Stimulated activated CD8-positive, alpha-beta memory T cell treated with anti-CD3 and anti-CD28 coated beads, Interleukin-7, amount 100 ng/mL, for 48 hours (primary cell): ENCODE measurements around the gene HACE1.
"Not testable (repeated sequence)": the region's sequence is repeated elsewhere in the genome, so short reads cannot be mapped to it uniquely, and the experiment has no call there.

Experiments
- DNase-seq, 2 donors: peaks; one replicate each; pipeline ENCODE4 v3.0.0-alpha.2; 2020; ENCODE audit warnings: low read depth in 1 of 2; ENCODE audit errors: extremely low read depth in 1 of 2

HACE1 gene

GRCh38 chr6:104835782-104836181 is 23.9 kb downstream of the HACE1 start:
- no peak for DNase-seq

DNA sequence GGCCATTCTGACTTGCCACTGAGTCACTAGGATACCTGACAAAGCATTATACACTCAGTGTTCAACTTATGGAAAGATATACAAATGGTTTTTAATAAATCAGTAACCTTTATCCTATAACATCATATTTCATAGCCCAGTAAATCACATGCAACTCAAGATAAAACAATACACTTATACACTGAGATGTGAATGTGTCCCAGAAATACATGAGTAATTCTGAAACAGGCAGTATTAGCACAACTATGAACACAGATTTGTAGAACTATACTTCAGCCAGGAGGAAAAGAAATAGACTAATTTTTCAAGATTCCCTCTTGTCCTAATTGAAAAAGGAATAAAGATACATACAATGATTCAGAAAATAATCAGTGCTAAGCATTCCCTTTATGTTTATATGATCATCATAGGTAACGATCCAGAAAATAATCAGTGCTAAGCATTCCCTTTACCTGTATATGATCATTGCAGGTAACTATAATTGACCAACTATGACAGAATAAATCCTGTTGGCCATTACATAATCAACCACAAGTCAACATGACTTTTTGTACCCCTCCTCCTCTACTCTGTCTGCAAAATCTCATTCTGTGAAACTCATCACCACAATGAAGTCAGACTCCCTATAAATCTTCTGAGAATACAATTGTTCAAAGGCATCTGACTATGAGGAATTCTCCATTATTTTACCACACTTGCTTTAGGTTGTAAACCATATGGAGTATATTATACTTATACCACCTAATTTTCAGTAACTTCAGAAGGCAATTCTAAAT is 30.3 kb downstream of the HACE1 start:
- DNase-seq: no peak

DNA sequence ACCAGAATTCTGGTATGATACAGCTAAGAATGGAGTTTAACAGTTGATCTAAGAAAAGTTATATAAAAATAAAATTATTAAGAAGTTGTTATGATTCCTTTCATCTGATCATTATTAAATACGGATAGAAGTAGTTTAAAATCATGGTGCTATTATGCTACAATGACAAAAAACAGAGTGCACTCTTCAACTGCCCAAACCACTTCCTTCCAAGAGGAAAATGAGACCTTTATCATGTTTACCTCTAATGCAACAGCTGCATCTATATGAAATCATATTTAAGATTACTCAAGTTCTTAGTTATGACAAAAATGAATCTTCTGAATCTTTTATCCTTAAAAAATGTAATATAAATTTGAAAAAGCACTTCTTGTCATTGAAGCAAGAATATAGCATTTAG is 31.2 kb downstream of the HACE1 start:
- no peak for DNase-seq

GRCh38 chr6:104820820-104821219 is 38.9 kb downstream of the HACE1 start:
- DNase-seq: not testable (repeated sequence)

GRCh38 chr6:104816125-104816524 is 43.6 kb downstream of the HACE1 start:
- no peak for DNase-seq

DNA sequence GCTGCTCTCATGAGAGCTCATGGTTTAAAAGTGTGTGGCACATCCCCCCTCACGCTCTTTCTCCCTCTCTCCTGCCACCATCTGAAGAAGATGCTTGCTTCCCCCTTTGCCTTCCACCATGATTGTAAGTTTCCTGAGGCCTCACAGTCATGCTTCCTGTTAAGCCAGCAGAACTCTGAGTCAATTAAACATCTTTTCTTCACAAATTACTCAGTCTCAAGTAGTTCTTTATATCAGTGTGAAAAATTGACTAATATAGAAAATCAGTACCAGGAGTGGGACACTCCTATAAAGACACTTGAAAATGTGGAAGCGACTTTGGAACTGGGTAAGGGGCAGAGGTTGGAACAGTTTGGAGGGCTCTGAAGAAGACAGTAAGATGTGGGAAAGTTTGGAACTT is 45.0 kb downstream of the HACE1 start:
- DNase-seq: no peak

DNA sequence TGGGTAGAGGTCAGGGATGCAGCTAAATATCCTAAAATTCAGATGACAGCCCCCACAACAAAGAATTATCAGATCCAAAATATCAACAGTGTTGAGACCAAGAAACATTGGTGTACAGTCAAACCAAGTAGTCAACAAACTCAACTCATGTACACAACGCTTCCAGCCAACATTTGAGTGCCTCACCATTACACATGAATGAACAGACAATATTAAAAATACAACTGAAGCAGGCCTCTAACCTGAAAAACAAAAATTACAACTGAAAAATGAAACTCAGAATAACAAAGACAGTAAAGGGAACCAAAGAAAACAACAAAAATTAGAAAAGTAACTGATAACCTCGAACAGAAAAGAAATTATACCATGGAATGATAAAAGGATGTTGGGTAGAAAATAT is 46.2 kb downstream of the HACE1 start:
- no peak for DNase-seq

DNA sequence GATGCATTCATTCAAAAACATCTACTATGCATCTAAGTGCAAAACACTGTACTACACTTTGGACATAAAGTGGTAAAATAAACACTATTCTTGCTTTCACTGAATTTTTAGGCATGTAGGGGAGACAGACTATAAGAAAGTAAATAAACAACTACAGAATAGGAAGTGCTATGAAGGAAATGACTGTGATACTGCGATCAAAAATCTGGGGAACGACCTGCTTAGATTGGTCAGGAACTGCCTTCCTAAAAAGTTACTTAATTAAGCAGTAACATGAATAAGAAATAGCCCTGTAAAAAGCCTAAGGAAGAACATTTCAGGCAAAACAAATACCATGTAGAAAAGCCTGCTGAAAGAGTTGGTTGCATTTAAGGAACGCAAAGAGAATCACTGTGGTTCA is 50.6 kb downstream of the HACE1 start:
- DNase-seq: no peak

DNA sequence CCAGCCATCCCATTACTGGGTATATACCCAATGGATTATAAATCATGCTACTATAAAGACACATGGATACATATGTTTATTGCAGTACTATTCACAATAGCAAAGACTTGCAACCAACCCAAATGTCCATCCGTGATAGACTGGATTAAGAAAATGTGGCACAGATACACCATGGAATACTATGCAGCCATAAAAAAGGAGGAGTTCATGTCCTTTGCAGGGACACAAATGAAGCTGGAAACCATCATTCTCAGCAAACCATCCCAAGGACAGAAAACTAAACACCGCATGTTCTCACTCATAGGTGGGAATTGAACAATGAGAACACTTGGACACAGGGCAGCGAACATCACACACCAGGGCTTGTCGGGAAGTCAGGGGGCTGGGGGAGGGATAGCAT is 54.4 kb downstream of the HACE1 start:
- DNase-seq: not testable (repeated sequence)

DNA sequence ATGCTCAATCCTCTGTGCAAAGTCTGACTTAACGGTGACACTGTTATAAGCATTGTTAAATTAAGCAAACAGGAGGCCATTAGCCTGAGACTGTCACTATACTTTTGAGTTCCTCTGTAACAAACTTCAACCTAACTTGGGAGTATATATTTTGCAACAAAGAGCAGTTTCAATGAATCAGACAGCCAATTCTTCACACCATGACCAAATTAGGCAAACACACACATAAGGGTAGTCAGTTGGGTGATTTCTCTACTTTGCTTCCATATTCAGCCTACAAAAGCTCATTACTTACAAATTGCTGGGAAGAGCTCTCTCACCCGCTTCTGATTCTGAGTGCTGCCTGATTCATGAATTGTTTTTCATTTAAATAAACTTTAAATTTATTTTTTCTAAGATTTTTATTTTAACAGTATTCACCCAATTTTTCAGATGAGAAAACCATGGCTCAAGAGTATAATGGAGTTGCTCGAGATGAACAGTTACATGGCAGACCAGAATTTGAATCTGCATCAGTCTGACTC is 60.5 kb downstream of the HACE1 start:
- DNase-seq: no peak

DNA sequence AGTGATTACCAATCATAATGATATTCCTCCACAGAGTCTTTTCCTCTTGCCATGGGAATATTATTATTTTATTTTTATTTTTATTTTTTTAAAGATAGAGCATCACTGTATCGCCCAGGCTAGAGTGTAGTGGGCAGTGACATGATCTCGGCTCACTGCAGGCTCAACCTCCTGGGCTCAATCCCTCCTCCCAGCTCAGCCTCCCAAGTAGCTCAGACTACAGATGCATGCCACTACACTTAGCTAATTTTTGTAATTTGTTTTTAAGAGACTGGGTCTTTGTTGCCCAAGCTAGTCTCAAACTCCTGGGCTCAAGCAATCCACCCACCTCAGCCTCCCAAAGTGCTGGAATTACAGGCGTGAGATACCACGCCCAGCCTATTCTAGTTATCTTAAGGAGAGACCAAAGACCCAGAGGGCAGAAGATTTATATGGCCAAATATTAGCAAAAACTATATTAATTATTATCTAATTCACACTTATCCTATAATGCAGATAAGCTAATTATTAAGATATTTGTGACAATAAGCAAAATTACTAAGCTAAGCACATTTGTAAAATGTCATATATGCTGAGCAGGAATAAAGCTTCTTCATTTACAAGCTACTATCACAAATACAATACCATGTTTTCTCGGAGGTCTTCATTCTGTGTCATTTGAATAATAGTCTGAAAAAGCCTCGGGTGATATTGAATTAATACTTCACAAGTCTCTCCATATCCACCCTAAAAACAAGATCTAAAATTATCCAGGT is 63.5 kb downstream of the HACE1 start:
- DNase-seq: no peak

DNA sequence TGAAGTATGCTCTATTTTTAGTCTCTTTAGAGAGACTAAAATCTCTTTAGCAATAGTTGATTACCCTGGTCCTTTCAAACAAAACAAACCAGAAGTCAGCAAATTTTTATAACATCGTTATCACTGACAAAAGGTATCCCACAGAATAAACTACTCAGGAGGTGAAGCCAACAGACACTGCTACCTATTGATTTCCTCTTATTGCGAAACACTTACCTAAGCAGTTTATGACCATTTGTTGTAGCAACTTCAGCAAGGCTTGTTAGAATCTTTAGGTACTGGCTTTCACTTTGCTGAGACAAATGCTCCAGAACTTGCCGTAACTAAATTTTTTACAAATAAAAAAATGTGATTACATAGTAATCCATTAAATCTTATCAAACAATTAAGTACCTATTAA is 64.4 kb downstream of the HACE1 start:
- DNase-seq: no peak

DNA sequence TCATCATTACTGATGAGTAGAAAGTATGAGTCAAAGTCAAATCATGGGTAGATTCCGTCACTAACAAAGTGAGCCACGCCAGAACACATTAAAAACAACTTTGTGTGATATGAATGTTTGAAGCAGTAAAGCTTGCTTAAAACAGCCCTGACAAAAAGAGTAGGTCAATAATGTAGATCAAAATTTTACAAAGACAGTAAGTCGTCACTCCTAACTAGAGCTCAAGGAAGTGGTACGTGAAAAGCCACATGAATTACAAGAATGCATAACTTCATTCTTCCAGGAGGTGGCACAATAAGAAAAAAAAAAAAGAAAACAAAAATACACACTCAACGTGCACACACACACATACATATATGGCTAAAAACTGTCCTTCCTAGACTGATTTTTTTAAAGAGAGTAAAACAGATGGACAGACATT is 69.9 kb downstream of the HACE1 start:
- DNase-seq: no peak

DNA sequence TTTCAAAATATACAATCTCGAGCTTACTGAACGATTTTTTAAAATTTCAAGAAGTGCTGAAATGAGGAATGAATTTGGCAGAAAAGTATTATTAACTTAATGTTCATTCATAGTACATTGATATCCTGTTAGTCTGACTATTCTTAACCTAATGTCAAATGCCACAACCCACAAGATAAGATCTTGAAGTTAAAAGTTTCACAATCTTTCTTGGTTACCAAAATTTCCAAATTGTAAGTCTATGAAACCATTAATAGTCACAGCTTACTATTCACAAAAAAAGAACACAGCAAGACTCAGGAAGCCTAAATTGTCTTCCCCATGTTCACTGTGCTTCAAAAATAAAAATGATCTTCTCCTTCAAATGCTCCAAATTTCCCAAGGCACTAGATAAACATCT is 71.3 kb downstream of the HACE1 start:
- no peak for DNase-seq

DNA sequence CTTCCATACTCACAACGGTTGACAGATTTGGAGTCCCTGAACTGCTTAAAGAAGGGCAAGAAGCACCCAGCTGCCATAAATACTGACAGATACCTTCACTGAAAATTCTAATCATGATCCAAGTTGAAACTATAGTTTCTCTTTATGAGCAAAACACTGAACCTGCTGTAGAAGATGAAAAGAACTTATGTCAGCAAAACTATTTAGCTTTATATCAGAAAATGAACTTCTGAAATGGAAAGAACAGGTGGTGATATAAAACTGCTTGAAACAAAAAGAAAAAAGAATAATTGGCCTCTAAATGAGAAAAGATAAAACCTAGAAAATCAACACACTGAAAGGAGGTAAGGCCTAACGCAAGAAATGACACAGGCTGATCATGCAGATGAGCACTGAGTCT is 72.4 kb downstream of the HACE1 start:
- DNase-seq: no peak

- no peak for DNase-seq
Observed at GRCh38 chr6:104784884-104785283, 74.8 kb downstream of the HACE1 start.

DNA sequence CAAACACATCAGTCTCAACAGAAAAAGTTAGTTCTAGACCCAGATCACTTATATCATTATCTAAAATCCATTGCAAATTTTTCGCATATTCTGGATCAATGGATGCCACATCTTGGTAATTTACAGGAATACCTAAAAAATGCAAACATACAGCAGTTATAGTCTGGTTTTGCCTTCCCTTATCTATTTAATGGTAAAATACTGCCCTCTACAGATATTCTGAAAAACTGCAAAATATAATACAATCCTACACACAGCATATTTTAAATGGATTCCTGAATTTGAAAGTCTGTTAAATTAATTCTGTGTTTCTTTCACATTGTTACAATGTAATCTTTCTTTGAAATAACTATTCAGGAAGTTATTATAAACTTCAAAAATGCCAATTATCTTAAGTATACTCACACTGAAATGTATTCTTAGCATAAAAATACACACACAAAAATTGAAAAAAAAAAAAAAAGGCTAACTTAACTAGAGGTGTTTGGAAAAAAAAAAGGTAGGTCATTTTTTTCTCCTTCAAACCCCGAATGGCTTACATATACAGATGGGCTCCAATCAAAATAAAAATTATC is 88.4 kb downstream of the HACE1 start:
- no peak for DNase-seq

DNA sequence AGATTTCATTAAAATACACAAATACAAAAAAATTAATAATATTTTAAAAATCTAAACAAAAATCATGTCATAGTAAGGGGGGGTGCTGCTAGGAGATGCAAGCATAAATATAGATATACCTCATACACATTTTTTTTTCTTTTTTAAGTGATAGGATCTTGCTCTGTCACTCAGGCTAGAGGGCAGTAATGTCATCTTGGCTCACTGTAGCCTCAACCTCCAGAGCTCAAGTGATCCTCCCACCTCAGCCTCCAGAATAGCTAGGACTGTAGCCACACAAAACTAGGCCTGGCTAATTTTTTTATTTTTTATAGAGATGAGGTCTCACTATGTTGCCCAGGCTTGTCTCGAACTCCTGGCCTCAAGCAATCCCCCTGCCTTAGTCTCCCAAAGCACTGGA is 90.8 kb downstream of the HACE1 start:
- DNase-seq: no peak

- DNase-seq: no peak
Observed at GRCh38 chr6:104766595-104766994, 93.1 kb downstream of the HACE1 start.

- DNase-seq: no peak
Observed at GRCh38 chr6:104754788-104755409, 104.8 kb downstream of the HACE1 start.

DNA sequence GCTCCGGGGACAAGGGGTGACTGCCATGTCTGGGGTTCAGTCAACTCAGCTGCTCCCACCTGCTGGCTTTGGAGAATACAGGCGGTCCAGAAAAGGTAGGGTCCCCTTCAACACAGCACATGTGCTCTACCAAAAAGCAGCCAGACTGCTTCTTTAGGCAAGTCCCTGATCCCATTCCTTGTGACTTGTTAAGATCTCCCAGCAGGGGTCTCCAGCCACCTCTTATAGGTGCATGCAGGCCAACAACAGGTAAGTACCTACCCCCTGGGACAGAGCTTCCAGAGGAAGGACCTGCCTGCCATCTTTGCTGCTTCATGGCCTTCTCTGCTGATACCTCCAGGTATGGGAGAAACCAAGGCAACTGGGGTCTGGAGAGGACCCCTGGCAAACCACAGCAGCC is 106.5 kb downstream of the HACE1 start:
- no peak for DNase-seq
